ENCODE results near the gene SLFN12L. TPM values are rescaled to one million over a fixed set of nuclear protein-coding genes. Genes with fewer than 3 reads are reported as not detected.

Gene SLFN12L
- total RNA-seq, 4 donors from 2014 or later, result 0.32 to 1.7 (median 1.0) TPM

GRCh38 chr17:35453171-35453570 lies 84.3 kb downstream of the SLFN12L start:
- TF ChIP-seq POLR2AphosphoS5 (IDR thresholded peaks at IDR 0.05) (no peak), EP300 (IDR thresholded peaks at IDR 0.05) (no peak), CTCF (IDR thresholded peaks at IDR 0.05) (no peak), POLR2A (IDR thresholded peaks at IDR 0.05; ENCODE audit: low read depth) (no peak)
- Histone ChIP-seq H3K4me1 (peaks cover 5 to 16% (median 15%) of the 10 kb centered on the region in 4 donors), H3K36me3 (no peaks in the 10 kb centered on the region), H3K27me3 (peaks cover 0 to 31% (median 0%) of the 10 kb centered on the region in 4 donors), H3K27ac (replicated peaks in 1 of 4) (no peak overlapping the region), H3K9me3 (no peaks in the 10 kb centered on the region), H3K4me3 (no peak overlapping the region)
- no peak for DNase-seq (ENCODE audit: extremely low spot score)
- WGBS, result 52% methylated on average over 1 of the region's 1 CpG
- intact Hi-C loops (cut with DNase I), result no loop called here

GRCh38 chr17:35449371-35449931 lies 88.0 kb downstream of the SLFN12L start:
- WGBS, result 32% methylated on average over 36 of the region's 36 CpGs
- Histone ChIP-seq H3K4me3 (peak overlapping the region; percentile 29 to 63 (median 54)), H3K9me3 (no peaks in the 10 kb centered on the region), H3K27ac (replicated peaks in 1 of 4) (peak overlapping the region in 1 of 4 donors; percentile 69), H3K4me1 (peaks cover 14 to 28% (median 25%) of the 10 kb centered on the region in 4 donors), H3K36me3 (no peaks in the 10 kb centered on the region), H3K27me3 (peaks cover 0 to 42% (median 0%) of the 10 kb centered on the region in 4 donors)
- TF ChIP-seq POLR2A (IDR thresholded peaks at IDR 0.05; ENCODE audit: low read depth) (no peak), POLR2AphosphoS5 (IDR thresholded peaks at IDR 0.05) (no peak), CTCF (IDR thresholded peaks at IDR 0.05) (no peak), EP300 (IDR thresholded peaks at IDR 0.05) (no peak)
- intact Hi-C loops (cut with DNase I), result no loop called here
- no peak for DNase-seq (ENCODE audit: extremely low spot score)

DNA sequence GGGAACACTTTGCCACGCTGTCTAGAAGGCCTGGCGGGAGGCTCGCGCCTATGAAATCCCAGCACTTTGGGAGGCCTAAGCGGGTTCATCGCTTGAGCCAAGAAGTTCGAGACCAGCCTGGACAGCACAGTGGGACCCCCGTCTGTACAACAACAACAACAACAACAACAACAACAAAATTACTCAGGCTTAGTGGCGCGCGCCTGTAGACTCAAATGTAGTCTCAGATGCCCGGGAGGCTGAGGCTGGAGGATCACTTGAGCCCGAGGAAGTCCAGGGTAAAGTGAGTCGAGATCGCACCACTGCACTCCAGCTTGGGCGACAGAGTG lies 88.6 kb downstream of the SLFN12L start:
- no peak for DNase-seq (ENCODE audit: extremely low spot score)
- intact Hi-C loops (cut with DNase I), result no loop called here
- Histone ChIP-seq H3K36me3 (no peaks in the 10 kb centered on the region), H3K9me3 (no peaks in the 10 kb centered on the region), H3K27me3 (peaks cover 0 to 42% (median 0%) of the 10 kb centered on the region in 4 donors), H3K27ac (replicated peaks in 1 of 4) (peak overlapping the region; percentile 59 to 69 (median 64)), H3K4me3 (peak overlapping the region; percentile 51 to 63 (median 56)), H3K4me1 (peaks cover 14 to 28% (median 25%) of the 10 kb centered on the region in 4 donors)
- WGBS, result 61% methylated on average over 8 of the region's 16 CpGs
- no peak for TF ChIP-seq EP300 (IDR thresholded peaks at IDR 0.05)

DNA sequence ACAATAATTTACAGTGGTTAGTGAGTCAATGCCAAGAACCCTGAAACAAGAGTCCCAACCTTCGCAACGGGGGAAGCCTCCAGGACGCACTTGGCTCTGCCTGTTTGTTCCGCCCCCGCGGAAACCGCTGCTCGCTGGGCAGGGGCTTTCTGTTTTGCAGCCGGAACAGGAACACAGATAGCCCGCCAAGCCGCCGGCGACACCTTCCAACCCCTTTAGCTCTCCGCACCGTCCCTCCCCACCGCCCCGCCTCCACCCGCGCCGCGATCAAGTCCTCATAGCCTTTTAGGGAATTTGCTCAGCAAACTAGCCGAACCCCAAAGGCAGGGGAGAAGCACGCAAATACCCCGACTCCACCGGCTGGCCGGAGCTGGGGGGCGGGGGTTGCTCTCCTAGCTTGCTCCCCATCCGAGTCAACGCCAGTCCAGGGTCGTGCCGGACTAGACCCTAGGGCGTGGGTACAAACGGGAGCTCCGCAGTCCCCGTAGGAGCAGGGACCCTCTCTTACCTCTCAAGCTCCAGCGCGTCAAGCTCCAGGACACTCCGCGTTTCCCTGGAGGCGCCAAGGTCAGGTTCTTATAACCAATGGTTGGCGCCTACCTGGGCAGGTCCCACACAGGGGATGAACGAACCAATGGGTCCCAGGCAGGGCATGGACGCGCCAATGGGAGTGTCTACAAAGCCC lies 89.1 kb downstream of the SLFN12L start, which contains the start of gene SLFN13:
SLFN13 (minus strand) TSS at position 553 of the 685 bp plus-strand sequence. CDS start 3,086 bp downstream, outside the sequence.
- Histone ChIP-seq H3K27me3 (peaks cover 0 to 42% (median 0%) of the 10 kb centered on the region in 4 donors), H3K36me3 (no peaks in the 10 kb centered on the region), H3K4me3 (peak within 1 kb of the TSS; percentile 51 to 63 (median 56)), H3K27ac (replicated peaks in 1 of 4) (peak within 1 kb of the TSS; percentile 59 to 69 (median 64)), H3K9me3 (no peaks in the 10 kb centered on the region), H3K4me1 (peaks cover 14 to 28% (median 25%) of the 10 kb centered on the region in 4 donors)
- TF ChIP-seq POLR2AphosphoS5 (IDR thresholded peaks at IDR 0.05) (peak; percentile 43 to 60), POLR2A (IDR thresholded peaks at IDR 0.05; ENCODE audit: low read depth) (no peak)
- intact Hi-C loops (cut with DNase I), result no loop called here
- DNase-seq (ENCODE audit: extremely low spot score), result no peak
- 4% methylated on average over 40 of the region's 44 CpGs for WGBS

DNA sequence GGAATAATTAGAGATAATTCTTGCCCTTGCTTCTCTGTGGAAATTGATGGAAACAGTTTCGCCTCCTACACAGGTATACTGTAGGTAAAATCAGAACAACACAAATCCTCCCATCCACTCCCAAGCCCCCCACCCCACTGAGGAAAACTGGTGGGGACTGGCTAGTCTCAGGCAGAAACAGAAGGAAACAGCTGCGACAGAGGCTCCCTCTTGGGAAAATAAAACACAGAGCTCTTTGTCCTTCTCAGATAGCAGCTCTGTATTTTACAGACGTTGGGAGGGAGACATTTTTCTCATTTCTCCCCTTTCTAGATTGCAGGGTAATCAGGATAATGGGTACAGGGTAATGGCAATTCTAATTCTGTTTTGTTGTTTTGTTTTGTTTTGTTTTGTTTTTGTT lies 90.0 kb downstream of the SLFN12L start:
- TF ChIP-seq CTCF (IDR thresholded peaks at IDR 0.05) (no peak), POLR2A (IDR thresholded peaks at IDR 0.05; ENCODE audit: low read depth) (no peak), POLR2AphosphoS5 (IDR thresholded peaks at IDR 0.05) (no peak), EP300 (IDR thresholded peaks at IDR 0.05) (no peak)
- Histone ChIP-seq H3K36me3 (no peaks in the 10 kb centered on the region), H3K4me3 (peak overlapping the region; percentile 51 to 63 (median 56)), H3K4me1 (peaks cover 14 to 28% (median 25%) of the 10 kb centered on the region in 4 donors), H3K27ac (replicated peaks in 1 of 4) (peak overlapping the region in 2 of 4 donors; percentile 63 to 69), H3K9me3 (no peaks in the 10 kb centered on the region), H3K27me3 (peaks cover 0 to 42% (median 0%) of the 10 kb centered on the region in 4 donors)
- DNase-seq (ENCODE audit: extremely low spot score), result no peak
- intact Hi-C loops (cut with DNase I), result no loop called here
- 29% methylated on average over 3 of the region's 3 CpGs for WGBS
